Ovary (tissue), 3 donors: ENCODE results near the gene PLD6.

ENCODE experiments used
- CTCF ChIP-seq, 3 donors: fragments of 450-650 bp in 2 of 3; fragments of 200-600 bp in 1 of 3; IDR thresholded peaks; one replicate each; pipeline versions ENCODE4 v1.5.1 to v1.8.0; 2016 to 2022; ENCODE audit warnings: antibody characterized with exemption in 3 of 3, mild to moderate bottlenecking in 1 of 3
- EP300 ChIP-seq: sonication (generic); formaldehyde crosslinking; IDR thresholded peaks from one replicate; pipeline ENCODE4 v1.6.1; 2017; ENCODE audit warnings: antibody characterized with exemption
- donor health status: DM: no; HTN: no; CAD: no.

GRCh38 chr17:17168401-17168800 is 37.7 kb downstream of the PLD6 start:
- TF ChIP-seq CTCF (IDR thresholded peaks at IDR 0.05): no peak
- TF ChIP-seq EP300: no peak
